Ishikawa (cell line): ENCODE results near the gene AFMID.

ENCODE experiments used
- CEBPB ChIP-seq: IDR thresholded peaks from 2 replicates; pipeline ENCODE4 v1.6.1; 2012
- CREB1 ChIP-seq: IDR thresholded peaks from 2 replicates; pipeline ENCODE4 v1.6.1; 2012; ENCODE audit warnings: low read depth
- EGR1 ChIP-seq: IDR thresholded peaks from 2 replicates; pipeline ENCODE4 v1.6.1; 2012
- EP300 ChIP-seq: IDR thresholded peaks from 2 replicates; pipeline ENCODE4 v1.6.1; 2012; ENCODE audit warnings: borderline replicate concordance
- FOXM1 ChIP-seq: IDR thresholded peaks from 2 replicates; pipeline ENCODE4 v1.6.1; 2012; ENCODE audit warnings: low read depth, borderline replicate concordance
- NFIC ChIP-seq: IDR thresholded peaks from 2 replicates; pipeline ENCODE4 v1.6.1; 2012
- RAD21 ChIP-seq: IDR thresholded peaks from 2 replicates; pipeline ENCODE4 v1.6.1; 2012; ENCODE audit warnings: low read depth
- TAF1 ChIP-seq: IDR thresholded peaks from 2 replicates; pipeline ENCODE4 v1.6.1; 2012; ENCODE audit warnings: low read depth, mild to moderate bottlenecking
- TCF12 ChIP-seq: IDR thresholded peaks from 2 replicates; pipeline ENCODE4 v1.6.1; 2012; ENCODE audit warnings: low read depth
- TEAD4 ChIP-seq: IDR thresholded peaks from 2 replicates; pipeline ENCODE4 v1.6.1; 2012
- YY1 ChIP-seq: IDR thresholded peaks from 2 replicates; pipeline ENCODE4 v1.6.1; 2012; ENCODE audit warnings: low read depth
- ZBTB7A ChIP-seq: IDR thresholded peaks from 2 replicates; pipeline ENCODE4 v1.6.1; 2012; ENCODE audit warnings: low read depth
- TF ChIP-seq, protein P1 (sequence below): IDR thresholded peaks from 2 replicates; pipeline ENCODE4 v1.6.1; 2012
- TF ChIP-seq, protein P2 (sequence below): IDR thresholded peaks from 2 replicates; pipeline ENCODE4 v1.6.1; 2012
- TF ChIP-seq, protein P3 (sequence below): IDR thresholded peaks from 2 replicates; pipeline ENCODE4 v1.6.1; 2012; ENCODE audit warnings: low read depth, mild to moderate bottlenecking

Gene AFMID

DNA sequence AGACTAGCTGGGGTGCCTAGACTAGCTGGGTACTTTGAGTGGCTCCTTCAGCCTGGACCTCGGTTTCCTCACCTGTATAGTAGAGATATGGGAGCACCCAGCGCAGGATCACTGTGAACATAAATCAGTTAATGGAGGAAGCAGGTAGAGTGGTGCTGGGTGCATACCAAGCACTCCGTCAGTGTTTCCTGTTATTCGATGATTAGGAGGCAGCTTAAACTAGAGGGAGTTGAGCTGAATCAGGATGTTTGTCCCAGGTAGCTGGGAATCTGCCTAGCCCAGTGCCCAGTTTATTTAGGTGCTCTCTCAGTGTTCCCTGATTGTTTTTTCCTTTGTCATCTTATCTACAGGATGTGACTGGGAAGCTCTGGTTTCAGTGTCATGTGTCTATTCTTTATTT is 35.9 kb downstream of the AFMID start:
- no peak for TF ChIP-seq EP300
- TF ChIP-seq RAD21 = no peak
- TF ChIP-seq, protein P1, sequence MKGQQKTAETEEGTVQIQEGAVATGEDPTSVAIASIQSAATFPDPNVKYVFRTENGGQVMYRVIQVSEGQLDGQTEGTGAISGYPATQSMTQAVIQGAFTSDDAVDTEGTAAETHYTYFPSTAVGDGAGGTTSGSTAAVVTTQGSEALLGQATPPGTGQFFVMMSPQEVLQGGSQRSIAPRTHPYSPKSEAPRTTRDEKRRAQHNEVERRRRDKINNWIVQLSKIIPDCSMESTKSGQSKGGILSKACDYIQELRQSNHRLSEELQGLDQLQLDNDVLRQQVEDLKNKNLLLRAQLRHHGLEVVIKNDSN = no peak
- no peak for TF ChIP-seq ZBTB7A
- TF ChIP-seq NFIC = no peak
- no peak for TF ChIP-seq TEAD4
- no peak for TF ChIP-seq EGR1
- no peak for TF ChIP-seq CEBPB

DNA sequence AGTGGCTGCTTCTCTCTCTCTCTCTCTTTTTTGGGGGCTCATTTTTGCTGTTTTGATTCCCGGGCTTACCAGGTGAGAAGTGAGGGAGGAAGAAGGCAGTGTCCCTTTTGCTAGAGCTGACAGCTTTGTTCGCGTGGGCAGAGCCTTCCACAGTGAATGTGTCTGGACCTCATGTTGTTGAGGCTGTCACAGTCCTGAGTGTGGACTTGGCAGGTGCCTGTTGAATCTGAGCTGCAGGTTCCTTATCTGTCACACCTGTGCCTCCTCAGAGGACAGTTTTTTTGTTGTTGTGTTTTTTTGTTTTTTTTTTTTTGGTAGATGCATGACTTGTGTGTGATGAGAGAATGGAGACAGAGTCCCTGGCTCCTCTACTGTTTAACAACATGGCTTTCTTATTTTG is 36.6 kb downstream of the AFMID start:
- TF ChIP-seq TCF12 (no peak), ZBTB7A (no peak), YY1 (no peak), CREB1 (no peak), NFIC (no peak), EP300 (no peak), TAF1 (no peak), RAD21 (no peak)
- TF ChIP-seq, protein P2, sequence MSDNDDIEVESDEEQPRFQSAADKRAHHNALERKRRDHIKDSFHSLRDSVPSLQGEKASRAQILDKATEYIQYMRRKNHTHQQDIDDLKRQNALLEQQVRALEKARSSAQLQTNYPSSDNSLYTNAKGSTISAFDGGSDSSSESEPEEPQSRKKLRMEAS = no peak
- TF ChIP-seq, protein P1 = no peak

- TF ChIP-seq EGR1 (no peak), RAD21 (no peak), FOXM1 (no peak), CREB1 (no peak), NFIC (no peak), ZBTB7A (no peak), TEAD4 (no peak)
- TF ChIP-seq, protein P1 = no peak
- TF ChIP-seq, protein P2 = no peak
- TF ChIP-seq, protein P3, sequence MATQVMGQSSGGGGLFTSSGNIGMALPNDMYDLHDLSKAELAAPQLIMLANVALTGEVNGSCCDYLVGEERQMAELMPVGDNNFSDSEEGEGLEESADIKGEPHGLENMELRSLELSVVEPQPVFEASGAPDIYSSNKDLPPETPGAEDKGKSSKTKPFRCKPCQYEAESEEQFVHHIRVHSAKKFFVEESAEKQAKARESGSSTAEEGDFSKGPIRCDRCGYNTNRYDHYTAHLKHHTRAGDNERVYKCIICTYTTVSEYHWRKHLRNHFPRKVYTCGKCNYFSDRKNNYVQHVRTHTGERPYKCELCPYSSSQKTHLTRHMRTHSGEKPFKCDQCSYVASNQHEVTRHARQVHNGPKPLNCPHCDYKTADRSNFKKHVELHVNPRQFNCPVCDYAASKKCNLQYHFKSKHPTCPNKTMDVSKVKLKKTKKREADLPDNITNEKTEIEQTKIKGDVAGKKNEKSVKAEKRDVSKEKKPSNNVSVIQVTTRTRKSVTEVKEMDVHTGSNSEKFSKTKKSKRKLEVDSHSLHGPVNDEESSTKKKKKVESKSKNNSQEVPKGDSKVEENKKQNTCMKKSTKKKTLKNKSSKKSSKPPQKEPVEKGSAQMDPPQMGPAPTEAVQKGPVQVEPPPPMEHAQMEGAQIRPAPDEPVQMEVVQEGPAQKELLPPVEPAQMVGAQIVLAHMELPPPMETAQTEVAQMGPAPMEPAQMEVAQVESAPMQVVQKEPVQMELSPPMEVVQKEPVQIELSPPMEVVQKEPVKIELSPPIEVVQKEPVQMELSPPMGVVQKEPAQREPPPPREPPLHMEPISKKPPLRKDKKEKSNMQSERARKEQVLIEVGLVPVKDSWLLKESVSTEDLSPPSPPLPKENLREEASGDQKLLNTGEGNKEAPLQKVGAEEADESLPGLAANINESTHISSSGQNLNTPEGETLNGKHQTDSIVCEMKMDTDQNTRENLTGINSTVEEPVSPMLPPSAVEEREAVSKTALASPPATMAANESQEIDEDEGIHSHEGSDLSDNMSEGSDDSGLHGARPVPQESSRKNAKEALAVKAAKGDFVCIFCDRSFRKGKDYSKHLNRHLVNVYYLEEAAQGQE = no peak
Measured at GRCh38 chr17:78224231-78225087, 37.3 kb downstream of the AFMID start.

DNA sequence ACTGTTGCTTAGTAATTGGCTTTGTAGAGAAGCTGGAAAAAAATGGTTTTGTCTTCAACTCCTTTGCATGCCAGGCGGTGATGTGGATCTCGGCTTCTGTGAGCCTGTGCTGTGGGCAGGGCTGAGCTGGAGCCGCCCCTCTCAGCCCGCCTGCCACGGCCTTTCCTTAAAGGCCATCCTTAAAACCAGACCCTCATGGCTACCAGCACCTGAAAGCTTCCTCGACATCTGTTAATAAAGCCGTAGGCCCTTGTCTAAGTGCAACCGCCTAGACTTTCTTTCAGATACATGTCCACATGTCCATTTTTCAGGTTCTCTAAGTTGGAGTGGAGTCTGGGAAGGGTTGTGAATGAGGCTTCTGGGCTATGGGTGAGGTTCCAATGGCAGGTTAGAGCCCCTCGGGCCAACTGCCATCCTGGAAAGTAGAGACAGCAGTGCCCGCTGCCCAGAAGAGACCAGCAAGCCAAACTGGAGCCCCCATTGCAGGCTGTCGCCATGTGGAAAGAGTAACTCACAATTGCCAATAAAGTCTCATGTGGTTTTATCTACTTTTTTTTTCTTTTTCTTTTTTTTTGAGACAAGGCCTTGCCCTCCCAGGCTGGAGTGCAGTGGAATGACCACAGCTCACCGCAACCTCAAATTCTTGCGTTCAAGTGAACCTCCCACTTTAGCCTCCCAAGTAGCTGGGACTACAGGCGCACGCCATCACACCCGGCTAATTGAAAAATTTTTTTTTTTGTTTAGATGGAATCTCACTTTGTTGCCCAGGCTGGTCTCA is 38.1 kb downstream of the AFMID start:
- TF ChIP-seq FOXM1 = no peak
- no peak for TF ChIP-seq TAF1
- no peak for TF ChIP-seq EGR1
- TF ChIP-seq CEBPB = no peak
- TF ChIP-seq, protein P1 = no peak
- no peak for TF ChIP-seq CREB1
- no peak for TF ChIP-seq TEAD4
- no peak for TF ChIP-seq ZBTB7A
- TF ChIP-seq EP300 = no peak
- TF ChIP-seq, protein P3 = no peak
- TF ChIP-seq YY1 = no peak
- TF ChIP-seq RAD21 = no peak
- no peak for TF ChIP-seq NFIC
- TF ChIP-seq TCF12 = no peak
- TF ChIP-seq, protein P2 = no peak
